CD14-positive monocyte (primary cell): Measurements from ENCODE around the gene MEOX1. TPM values are rescaled to one million over a fixed set of nuclear protein-coding genes. Genes with fewer than 3 reads are reported as not detected.

Source experiments
- DNase-seq, 3 donors: peaks; one replicate each; pipeline ENCODE4 v3.0.0-alpha.2; 2011 to 2022
- H2AFZ ChIP-seq: 2 replicates; pipeline ENCODE4 v1.6.0; 2012; ENCODE audit warnings: mild to moderate bottlenecking, low read depth, low read length, inconsistent platforms; ENCODE audit not compliant: insufficient read depth, poor library complexity, severe bottlenecking
- H3K27ac ChIP-seq, 2 donors: 1 replicate in 1 of 2; 2 replicates in 1 of 2; pipeline ENCODE4 v1.5.1; 2012 to 2013; ENCODE audit warnings: low read length in 2 of 2, control low read depth in 1 of 2, inconsistent platforms in 1 of 2, low read depth in 1 of 2, mild to moderate bottlenecking in 1 of 2
- H3K27me3 ChIP-seq, 2 donors: one replicate each; pipeline versions ENCODE4 v1.6.0 to v1.6.1; 2011 to 2013; ENCODE audit warnings: low read length in 2 of 2; ENCODE audit not compliant: control insufficient read depth in 2 of 2, insufficient read depth in 2 of 2
- H3K36me3 ChIP-seq, 2 donors: replicated peaks in 1 of 2; 1 replicate in 1 of 2; 2 replicates in 1 of 2; pipeline versions ENCODE4 v1.5.1 to v1.6.1; 2012 to 2013; ENCODE audit warnings: low read length in 2 of 2, control low read depth in 1 of 2, inconsistent platforms in 1 of 2, mild to moderate bottlenecking in 1 of 2; ENCODE audit not compliant: insufficient read depth in 2 of 2, control insufficient read depth in 1 of 2
- H3K4me1 ChIP-seq, 2 donors: 1 replicate in 1 of 2; 2 replicates in 1 of 2; pipeline versions ENCODE4 v1.5.1 to v1.6.1; 2012 to 2013; ENCODE audit warnings: low read length in 2 of 2, control low read depth in 1 of 2, inconsistent platforms in 1 of 2, mild to moderate bottlenecking in 1 of 2, moderate library complexity in 1 of 2; ENCODE audit not compliant: insufficient read depth in 2 of 2, control insufficient read depth in 1 of 2
- H3K4me2 ChIP-seq: replicated peaks from 2 replicates; pipeline ENCODE3; 2012; ENCODE audit warnings: low read length, moderate library complexity, mild to moderate bottlenecking; ENCODE audit not compliant: poor library complexity, severe bottlenecking; ENCODE audit errors: extremely low read depth
- H3K4me3 ChIP-seq, 3 experiments: fragments of 200-600 bp in 1 of 3; sonication (generic) in 1 of 3; replicated peaks in 1 of 3; 1 replicate in 2 of 3; 2 replicates in 1 of 3; pipeline ENCODE4 v1.5.1; 2011 to 2013; ENCODE audit warnings: low read length in 3 of 3, mild to moderate bottlenecking in 3 of 3, control low read depth in 2 of 3, low read depth in 2 of 3, inconsistent platforms in 1 of 3, moderate library complexity in 1 of 3
- H3K79me2 ChIP-seq: 2 replicates; pipeline ENCODE4 v1.6.0; 2012; ENCODE audit warnings: mild to moderate bottlenecking, control low read depth, inconsistent platforms, low read length, moderate library complexity; ENCODE audit not compliant: insufficient read depth
- H3K9ac ChIP-seq: 2 replicates; pipeline ENCODE4 v1.6.0; 2017; ENCODE audit warnings: low read length, mild to moderate bottlenecking; ENCODE audit not compliant: insufficient read depth, poor library complexity, severe bottlenecking
- H3K9me3 ChIP-seq, 2 donors: replicated peaks in 1 of 2; 1 replicate in 1 of 2; 2 replicates in 1 of 2; pipeline versions ENCODE4 v1.5.1 to v1.6.1; 2012 to 2013; ENCODE audit warnings: low read length in 2 of 2, control low read depth in 1 of 2; ENCODE audit not compliant: control insufficient read depth in 1 of 2, insufficient read depth in 1 of 2
- H4K20me1 ChIP-seq: 2 replicates; pipeline ENCODE4 v1.6.0; 2012; ENCODE audit warnings: mild to moderate bottlenecking, low read length, control low read depth, moderate library complexity; ENCODE audit not compliant: insufficient read depth
- H3K27ac Mint-ChIP-seq, 7 donors: one replicate each; pipeline ENCODE4 v1.8.0; 2020; ENCODE audit warnings: mild to moderate bottlenecking in 7 of 7, mixed read lengths in 7 of 7, moderate library complexity in 6 of 7, inconsistent platforms in 2 of 7
- H3K27me3 Mint-ChIP-seq, 3 donors: one replicate each; pipeline ENCODE4 v1.8.0; 2021 to 2022; ENCODE audit warnings: low read depth in 3 of 3, mild to moderate bottlenecking in 3 of 3, mixed read lengths in 3 of 3, moderate library complexity in 3 of 3, inconsistent platforms in 1 of 3
- H3K36me3 Mint-ChIP-seq, 2 donors: one replicate each; pipeline ENCODE4 v1.8.0; 2020; ENCODE audit warnings: mixed read lengths in 2 of 2, inconsistent platforms in 1 of 2, mild to moderate bottlenecking in 1 of 2
- H3K4me1 Mint-ChIP-seq: one replicate; pipeline ENCODE4 v1.8.0; 2020; ENCODE audit warnings: mild to moderate bottlenecking, mixed read lengths
- H3K4me3 Mint-ChIP-seq, 2 donors: one replicate each; pipeline ENCODE4 v1.8.0; 2020; ENCODE audit warnings: mild to moderate bottlenecking in 2 of 2, mixed read lengths in 2 of 2, moderate library complexity in 1 of 2
- H3K9me3 Mint-ChIP-seq, 7 donors: one replicate each; pipeline ENCODE4 v1.8.0; 2020 to 2022; ENCODE audit warnings: mixed read lengths in 7 of 7, mild to moderate bottlenecking in 6 of 7, moderate library complexity in 6 of 7, inconsistent platforms in 2 of 7
- WGBS: methylation state at CpG from one replicate; pipeline ENCODE4 v1.1.5; 2013; ENCODE audit warnings: missing lambda C conversion rate; ENCODE audit not compliant: insufficient coverage; 5-methylcytosine and 5-hydroxymethylcytosine counted together
- intact Hi-C, 2 donors: fragments of 100-400 bp; cut with micrococcal nuclease; formaldehyde crosslinking; loops; one replicate each; pipeline versions ENCODE4 v1.15.0 to v1.15.1; 2023
- polyA plus RNA-seq, 3 donors: library from polyadenylated mRNA; depleted of rRNA in 1 of 3; unstranded in 2 of 3; stranded (reverse) in 1 of 3; fragments of 300-500 nt in 2 of 3; fragments of >200 nt in 1 of 3; fragmentation: Illumina TruSeq in 2 of 3; gene quantifications; 1 replicate in 2 of 3; 2 replicates in 1 of 3; pipeline ENCODE4 v1.2.3, GENCODE V29; 2012 to 2021
- TF ChIP-seq, protein P1 (sequence below): fragments of 200-600 bp; IDR thresholded peaks from one replicate; pipeline ENCODE4 v1.8.0; 2022; ENCODE audit warnings: antibody characterized with exemption, mild to moderate bottlenecking

The MEOX1 gene
- polyA plus RNA-seq, 3 donors: 0.06 TPM; not detected in 2

DNA sequence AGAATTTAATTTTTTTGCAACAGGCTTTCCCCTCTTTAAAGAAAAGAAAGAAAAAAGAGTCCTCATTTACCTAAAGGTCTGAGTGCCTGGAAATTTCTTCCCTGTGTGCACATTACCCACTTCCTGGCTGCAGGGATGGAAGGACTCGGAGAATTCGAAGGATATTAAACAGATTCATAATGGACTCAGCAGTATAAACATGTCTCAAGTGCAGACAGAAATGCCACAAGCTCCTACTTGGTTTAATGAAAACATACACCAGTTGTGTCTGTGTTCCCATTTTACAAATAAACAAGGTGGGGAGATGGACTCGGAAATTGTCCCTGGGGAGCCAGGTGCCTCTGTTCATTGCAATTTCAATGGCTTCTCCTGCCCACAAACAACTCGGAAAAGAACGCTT, 47.2 kb downstream of the MEOX1 start:
- intact Hi-C loops: no loop called here
- H3K27ac ChIP-seq: no peak overlapping the region
- Mint-ChIP-seq H3K27me3 (peaks cover 4 to 18% (median 15%) of the 10 kb centered on the region in 3 donors), H3K4me3 (no peak overlapping the region), H3K36me3 (no peaks in the 10 kb centered on the region), H3K27ac (no peak overlapping the region), H3K9me3 (peaks cover 7 to 24% (median 18%) of the 10 kb centered on the region in 7 donors), H3K4me1 (peaks cover 16% of the 10 kb centered on the region)
- WGBS: 98% methylated on average over 5 of the region's 5 CpGs
- no peak overlapping the region for H3K4me2 ChIP-seq
- H4K20me1 ChIP-seq: no peaks in the 10 kb centered on the region
- no peak overlapping the region for H3K4me3 ChIP-seq
- H3K36me3 ChIP-seq: no peaks in the 10 kb centered on the region
- H3K9me3 ChIP-seq: peaks cover 7 to 23% of the 10 kb centered on the region in 2 donors
- no peak for DNase-seq
- H3K9ac ChIP-seq: no peak overlapping the region
- H3K27me3 ChIP-seq: peaks cover 0 to 2% of the 10 kb centered on the region in 2 donors
- TF ChIP-seq, protein P1, sequence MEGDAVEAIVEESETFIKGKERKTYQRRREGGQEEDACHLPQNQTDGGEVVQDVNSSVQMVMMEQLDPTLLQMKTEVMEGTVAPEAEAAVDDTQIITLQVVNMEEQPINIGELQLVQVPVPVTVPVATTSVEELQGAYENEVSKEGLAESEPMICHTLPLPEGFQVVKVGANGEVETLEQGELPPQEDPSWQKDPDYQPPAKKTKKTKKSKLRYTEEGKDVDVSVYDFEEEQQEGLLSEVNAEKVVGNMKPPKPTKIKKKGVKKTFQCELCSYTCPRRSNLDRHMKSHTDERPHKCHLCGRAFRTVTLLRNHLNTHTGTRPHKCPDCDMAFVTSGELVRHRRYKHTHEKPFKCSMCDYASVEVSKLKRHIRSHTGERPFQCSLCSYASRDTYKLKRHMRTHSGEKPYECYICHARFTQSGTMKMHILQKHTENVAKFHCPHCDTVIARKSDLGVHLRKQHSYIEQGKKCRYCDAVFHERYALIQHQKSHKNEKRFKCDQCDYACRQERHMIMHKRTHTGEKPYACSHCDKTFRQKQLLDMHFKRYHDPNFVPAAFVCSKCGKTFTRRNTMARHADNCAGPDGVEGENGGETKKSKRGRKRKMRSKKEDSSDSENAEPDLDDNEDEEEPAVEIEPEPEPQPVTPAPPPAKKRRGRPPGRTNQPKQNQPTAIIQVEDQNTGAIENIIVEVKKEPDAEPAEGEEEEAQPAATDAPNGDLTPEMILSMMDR: no peak
- H2AFZ ChIP-seq: no peak overlapping the region
- no peaks in the 10 kb centered on the region for H3K79me2 ChIP-seq
- H3K4me1 ChIP-seq: peaks cover 7 to 8% of the 10 kb centered on the region in 2 donors

DNA sequence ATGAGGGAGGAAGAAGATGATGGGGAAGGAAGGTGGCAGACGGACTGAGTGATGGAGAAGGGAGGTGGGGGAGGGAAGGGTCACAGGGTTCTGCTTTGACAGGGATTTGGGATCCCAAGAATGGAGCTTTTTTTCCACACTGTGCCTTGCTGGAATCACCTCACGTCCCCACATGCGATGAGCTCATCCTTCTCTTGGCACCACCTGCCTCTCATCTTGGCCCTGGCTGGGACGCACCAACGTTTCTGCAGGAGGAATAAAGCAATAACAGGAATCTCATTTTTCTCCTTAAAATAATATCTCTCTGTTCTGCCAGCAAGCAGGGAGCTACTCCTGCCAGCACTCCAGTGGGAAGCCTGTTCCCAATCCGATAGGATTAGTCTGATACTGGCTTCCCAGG, 47.8 kb downstream of the MEOX1 start:
- Histone ChIP-seq H2AFZ (no peak overlapping the region), H3K27ac (no peak overlapping the region), H3K27me3 (peaks cover 0 to 2% of the 10 kb centered on the region in 2 donors), H3K36me3 (no peaks in the 10 kb centered on the region), H3K9ac (no peak overlapping the region), H3K9me3 (peaks cover 7 to 23% of the 10 kb centered on the region in 2 donors), H4K20me1 (no peaks in the 10 kb centered on the region), H3K79me2 (no peaks in the 10 kb centered on the region), H3K4me3 (no peak overlapping the region), H3K4me2 (no peak overlapping the region), H3K4me1 (peaks cover 12 to 15% of the 10 kb centered on the region in 2 donors)
- peaks cover 2 to 17% (median 16%) of the 10 kb centered on the region in 3 donors for H3K27me3 Mint-ChIP-seq
- intact Hi-C loops: no loop called here
- no peak overlapping the region for H3K27ac Mint-ChIP-seq
- no peak for DNase-seq
- no peaks in the 10 kb centered on the region for H3K36me3 Mint-ChIP-seq
- peaks cover 20% of the 10 kb centered on the region for H3K4me1 Mint-ChIP-seq
- H3K9me3 Mint-ChIP-seq: peaks cover 9 to 24% (median 19%) of the 10 kb centered on the region in 7 donors
- no peak overlapping the region for H3K4me3 Mint-ChIP-seq
- WGBS: 76% methylated on average over 5 of the region's 6 CpGs
- TF ChIP-seq, protein P1: no peak
